AML-193 (cell line): ENCODE data around the gene FHDC1.

Source experiments
- DNase-seq, 2 experiments: peaks; one replicate each; lab custom pipeline; 2025; lab: John Stamatoyannopoulos, UW

Gene FHDC1

GRCh38 chr4:153005899-153006381 lies 69.8 kb downstream of the FHDC1 start:
- DNase-seq, result no peak

GRCh38 chr4:153008578-153009199 lies 72.6 kb downstream of the FHDC1 start:
- DNase-seq, result no peak

- DNase-seq, result peak in 1 of 2 experiments; percentile 3
These were observed 74.0 kb downstream of the FHDC1 start for GRCh38 chr4:153010146-153010545.

GRCh38 chr4:153013202-153013977 lies 77.3 kb downstream of the FHDC1 start:
- DNase-seq, result no peak

GRCh38 chr4:153014460-153014859 lies 78.3 kb downstream of the FHDC1 start:
- DNase-seq, result no peak

- DNase-seq, result no peak
These were observed 80.5 kb downstream of the FHDC1 start for GRCh38 chr4:153016592-153016991.

GRCh38 chr4:153018031-153018430 lies 81.9 kb downstream of the FHDC1 start:
- no peak for DNase-seq

- no peak for DNase-seq
These were observed 82.6 kb downstream of the FHDC1 start for GRCh38 chr4:153018684-153019083.

- no peak for DNase-seq
These were observed 83.8 kb downstream of the FHDC1 start for GRCh38 chr4:153019906-153020305.

GRCh38 chr4:153020457-153020856 lies 84.3 kb downstream of the FHDC1 start:
- DNase-seq, result no peak

GRCh38 chr4:153021276-153021675 lies 85.2 kb downstream of the FHDC1 start:
- no peak for DNase-seq

- no peak for DNase-seq
These were observed 86.2 kb downstream of the FHDC1 start for GRCh38 chr4:153022241-153022715.

GRCh38 chr4:153023139-153023538 lies 87.0 kb downstream of the FHDC1 start:
- no peak for DNase-seq

- DNase-seq, result no peak
These were observed 87.7 kb downstream of the FHDC1 start for GRCh38 chr4:153023692-153024394.

- DNase-seq, result no peak
These were observed 88.3 kb downstream of the FHDC1 start for GRCh38 chr4:153024466-153024865.

- DNase-seq, result no peak
These were observed 89.3 kb downstream of the FHDC1 start for GRCh38 chr4:153025406-153025805.

GRCh38 chr4:153026591-153027346 lies 90.6 kb downstream of the FHDC1 start:
- no peak for DNase-seq

GRCh38 chr4:153027866-153028265 lies 91.7 kb downstream of the FHDC1 start:
- DNase-seq, result no peak

GRCh38 chr4:153028535-153028934 lies 92.4 kb downstream of the FHDC1 start:
- no peak for DNase-seq
